8988T (cell line): ENCODE measurements around the gene SLAMF1.
"Not testable (repeated sequence)": the region's sequence is repeated elsewhere in the genome, so short reads cannot be mapped to it uniquely, and the experiment has no call there.

Source experiments
- DNase-seq: peaks from one replicate; pipeline ENCODE4 v3.0.0; 2011

SLAMF1 gene

DNA sequence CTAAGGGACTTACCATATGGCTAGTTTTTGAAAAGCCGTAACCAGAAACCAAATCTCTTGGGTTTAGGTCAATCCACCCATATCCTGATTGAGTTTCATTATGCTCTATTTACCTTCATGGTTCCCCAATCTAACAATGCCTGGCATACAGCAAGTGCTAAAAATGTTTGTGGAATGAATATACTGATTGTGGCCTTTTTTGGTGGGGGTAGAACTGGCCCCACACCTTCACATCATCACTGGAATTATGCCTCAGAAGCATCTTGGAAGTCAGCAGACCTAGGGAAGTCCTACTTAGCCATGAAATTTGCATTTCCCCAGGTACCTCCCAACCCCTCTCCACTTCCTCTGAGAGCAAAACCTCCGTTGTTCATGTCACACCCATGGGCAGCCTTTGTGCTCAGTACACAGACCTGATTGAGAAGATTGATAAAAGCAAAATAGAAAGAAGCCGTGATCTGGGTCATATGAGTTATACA lies 17.8 kb upstream of the SLAMF1 start:
- no peak for DNase-seq

DNA sequence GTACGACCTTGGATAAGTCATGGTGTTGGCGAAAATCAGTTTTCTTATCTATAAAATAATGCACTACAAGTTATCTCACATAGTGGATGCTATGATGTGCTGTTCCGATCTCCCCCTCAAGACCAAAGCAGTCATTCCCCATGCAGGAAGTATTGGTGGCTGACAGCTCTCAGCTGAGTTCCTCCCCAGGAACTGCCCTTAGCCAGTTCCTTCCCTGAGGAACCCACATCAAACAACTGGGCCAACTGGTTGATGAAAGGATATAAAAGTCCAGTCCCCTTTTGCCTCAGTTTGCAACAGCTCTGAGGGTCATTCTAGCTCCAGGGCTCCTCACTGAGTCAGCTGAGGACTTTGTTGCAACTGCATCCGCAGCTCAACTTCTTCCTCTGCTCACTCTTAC lies 16.1 kb upstream of the SLAMF1 start:
- DNase-seq, result no peak

DNA sequence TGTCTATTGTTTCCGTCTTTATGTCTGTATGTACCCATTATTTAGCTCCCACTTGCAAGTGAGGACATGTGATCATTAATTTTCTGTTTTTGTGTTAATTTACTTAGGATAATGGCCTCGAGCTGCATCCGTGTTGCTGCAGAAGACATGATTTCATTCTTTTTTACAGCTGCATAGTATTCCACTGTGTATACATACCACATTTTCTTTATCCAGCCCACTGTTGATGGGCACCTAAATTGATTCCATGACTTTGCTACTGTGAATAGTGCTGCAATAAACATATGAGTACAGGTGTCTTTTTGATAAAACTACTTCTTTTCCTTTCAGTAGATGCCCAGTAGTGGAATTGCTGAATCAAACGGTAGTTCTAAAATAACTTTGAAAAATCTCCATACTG lies 12.7 kb upstream of the SLAMF1 start:
- DNase-seq, result no peak

DNA sequence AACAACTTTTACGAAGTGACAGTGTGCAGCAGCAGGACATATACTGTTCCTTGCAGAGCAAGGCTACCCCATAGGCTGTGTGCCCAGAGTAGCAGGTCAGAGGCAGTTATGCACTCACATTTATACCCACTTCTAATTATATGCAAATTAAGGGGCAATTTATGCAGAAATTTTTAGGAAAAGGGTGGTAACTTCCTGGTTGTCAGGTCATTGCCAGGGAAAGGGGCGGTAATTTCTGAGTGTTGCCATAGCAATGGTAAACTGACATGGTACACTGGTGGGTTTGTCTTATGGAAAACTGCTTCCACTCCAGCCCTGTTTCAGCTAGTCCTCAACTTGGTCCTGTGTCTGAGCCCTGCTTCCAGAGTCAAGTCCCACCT lies 12.0 kb upstream of the SLAMF1 start:
- DNase-seq, result no peak

DNA sequence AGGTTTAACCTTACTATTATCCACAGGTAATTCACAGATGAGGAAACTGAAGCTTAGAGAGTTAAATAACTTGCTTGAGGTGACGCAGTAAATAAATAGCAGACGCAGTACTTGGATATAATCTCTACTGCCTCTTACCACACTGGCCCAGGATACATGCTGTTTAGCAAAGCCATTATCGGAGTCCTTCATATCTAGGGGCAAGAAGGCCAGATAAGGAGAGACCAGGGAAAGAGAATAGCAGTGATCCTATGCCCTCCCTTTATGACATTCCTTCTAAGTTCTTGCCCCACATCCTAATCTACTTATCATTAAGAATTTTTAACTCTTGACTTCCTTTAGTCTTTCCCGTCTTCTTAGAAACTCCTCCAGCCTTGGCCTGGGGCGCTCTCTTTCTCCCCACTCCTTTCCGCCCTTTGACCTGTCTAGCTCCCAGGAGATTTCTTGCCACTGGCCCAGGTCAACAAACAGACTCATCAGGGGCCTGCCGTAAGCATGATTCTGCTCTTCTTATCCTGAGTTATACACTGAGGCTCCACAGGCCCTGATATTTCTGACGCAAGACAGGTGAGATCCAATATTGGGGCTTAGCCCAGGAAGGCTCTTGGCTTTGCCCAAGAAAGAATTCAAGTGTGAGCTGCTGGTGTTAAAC lies 11.4 kb upstream of the SLAMF1 start:
- no peak for DNase-seq

DNA sequence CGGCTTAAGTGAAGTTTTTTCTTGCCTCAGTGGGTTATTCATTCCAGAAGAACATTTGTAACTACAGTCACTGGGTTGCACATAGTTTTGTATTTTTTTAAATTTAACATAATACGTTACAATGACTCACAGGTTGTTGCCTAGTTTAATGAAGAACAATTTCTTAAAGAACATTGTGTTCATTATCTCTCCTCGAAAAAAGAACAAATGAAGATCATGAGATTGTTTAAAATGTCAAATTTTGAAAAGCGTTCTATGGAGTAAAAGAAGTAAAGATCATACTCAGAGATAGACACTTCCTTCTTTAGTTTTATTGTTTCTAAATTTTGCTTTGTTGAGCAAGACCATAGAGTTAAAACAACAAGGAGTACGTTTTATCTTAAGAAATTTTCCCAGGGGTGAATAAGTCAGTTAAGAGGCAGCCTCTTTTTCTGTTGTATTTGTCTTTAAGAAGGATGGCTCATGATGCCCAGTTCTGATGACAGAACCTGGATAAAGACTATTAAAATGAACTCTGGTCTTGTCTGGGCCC lies 10.5 kb upstream of the SLAMF1 start:
- DNase-seq, result no peak

DNA sequence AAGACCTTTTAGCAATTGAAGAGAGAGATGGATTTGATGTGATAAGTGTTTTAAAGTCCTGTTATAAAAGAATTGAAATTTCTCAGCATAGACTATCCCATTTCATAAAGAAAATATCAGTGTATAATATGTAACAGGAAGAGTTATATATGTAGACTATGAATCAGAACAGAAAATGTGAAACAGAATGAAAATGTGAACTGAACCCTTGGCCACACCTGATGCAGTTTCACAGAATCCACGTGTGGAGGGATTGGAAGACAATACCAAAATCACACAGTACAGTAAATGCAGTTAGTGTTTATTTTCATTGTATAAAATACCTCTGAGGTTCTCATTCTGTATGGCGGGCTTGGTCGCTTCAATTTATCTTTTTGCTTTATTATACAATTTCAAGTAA lies 9.9 kb upstream of the SLAMF1 start:
- DNase-seq, result no peak

DNA sequence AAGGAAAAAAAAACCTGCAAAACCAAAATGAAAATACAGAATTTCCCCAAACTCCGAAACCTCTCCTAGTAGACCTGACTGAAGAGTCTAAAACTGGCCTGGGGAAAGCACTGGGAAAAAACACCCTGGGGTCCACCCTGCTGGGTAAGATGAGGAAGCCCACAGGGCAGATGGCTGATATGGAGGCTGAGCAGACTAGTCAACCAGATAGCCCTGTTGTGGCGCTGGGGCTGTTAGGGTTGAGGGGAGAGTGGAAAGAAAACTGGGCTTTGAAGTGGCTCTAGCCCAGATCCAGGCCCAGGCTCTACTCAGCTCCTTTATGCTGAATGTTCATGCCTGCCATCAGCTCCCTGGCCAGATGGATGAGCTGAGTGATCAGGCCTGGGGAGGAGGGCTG lies 6.8 kb upstream of the SLAMF1 start:
- DNase-seq, result no peak

DNA sequence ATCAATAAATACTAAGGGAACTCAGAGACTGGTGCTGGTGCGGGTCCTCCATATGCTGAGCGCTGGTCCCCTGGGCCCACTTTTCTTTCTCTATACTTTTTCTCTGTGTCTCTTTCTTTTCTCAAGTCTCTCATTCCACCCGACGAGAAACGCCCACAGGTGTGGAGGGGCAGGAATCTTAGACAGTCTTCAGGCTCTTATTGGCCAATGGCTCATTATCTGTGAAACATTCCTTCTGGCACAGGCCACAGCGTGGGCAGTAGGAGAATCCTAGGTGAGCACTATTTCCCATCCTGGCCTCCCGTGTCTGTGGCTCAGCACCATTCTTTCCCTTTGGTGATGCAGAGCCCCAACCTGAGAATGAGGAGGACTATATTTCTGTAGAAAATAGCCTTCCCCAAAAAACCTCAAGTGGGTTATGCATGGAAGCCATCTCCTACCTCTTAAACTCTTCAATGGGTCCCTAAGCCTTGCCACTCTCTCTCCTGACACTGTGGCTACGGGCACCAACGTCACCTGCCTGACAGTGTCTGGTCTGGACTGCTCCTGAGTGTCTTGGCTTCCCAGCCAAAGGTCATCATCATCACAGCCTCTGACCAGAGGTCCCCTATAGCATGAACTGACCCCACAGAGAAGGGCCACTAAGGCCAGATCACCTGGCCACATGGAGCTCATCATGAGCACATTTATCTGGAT lies 6.2 kb upstream of the SLAMF1 start:
- DNase-seq, result no peak

DNA sequence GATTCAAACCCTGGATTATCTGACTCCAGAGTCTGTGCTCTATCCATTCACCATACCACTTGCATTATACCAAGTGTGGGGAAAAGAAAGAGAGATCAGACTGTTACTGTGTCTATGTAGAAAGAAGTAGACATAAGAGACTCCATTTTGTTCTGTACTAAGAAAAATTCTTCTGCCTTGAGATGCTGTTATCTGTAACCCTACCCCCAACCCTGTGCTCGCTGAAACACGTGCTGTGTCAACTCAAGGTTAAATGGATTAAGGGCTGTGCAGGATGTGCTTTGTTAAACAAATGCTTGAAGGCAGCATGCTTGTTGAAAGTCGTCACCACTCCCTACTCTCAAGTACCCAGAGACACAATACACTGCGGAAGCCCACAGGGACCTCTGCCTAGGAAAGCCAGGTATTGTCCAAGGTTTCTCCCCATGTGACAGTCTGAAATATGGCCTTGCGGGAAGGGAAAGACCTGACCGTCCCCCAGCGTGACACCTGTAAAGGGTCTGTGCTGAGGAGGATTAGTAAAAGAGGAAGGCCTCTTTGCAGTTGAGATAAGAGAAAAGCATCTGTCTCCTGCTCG lies 5.3 kb upstream of the SLAMF1 start:
- DNase-seq, result not testable (repeated sequence)

DNA sequence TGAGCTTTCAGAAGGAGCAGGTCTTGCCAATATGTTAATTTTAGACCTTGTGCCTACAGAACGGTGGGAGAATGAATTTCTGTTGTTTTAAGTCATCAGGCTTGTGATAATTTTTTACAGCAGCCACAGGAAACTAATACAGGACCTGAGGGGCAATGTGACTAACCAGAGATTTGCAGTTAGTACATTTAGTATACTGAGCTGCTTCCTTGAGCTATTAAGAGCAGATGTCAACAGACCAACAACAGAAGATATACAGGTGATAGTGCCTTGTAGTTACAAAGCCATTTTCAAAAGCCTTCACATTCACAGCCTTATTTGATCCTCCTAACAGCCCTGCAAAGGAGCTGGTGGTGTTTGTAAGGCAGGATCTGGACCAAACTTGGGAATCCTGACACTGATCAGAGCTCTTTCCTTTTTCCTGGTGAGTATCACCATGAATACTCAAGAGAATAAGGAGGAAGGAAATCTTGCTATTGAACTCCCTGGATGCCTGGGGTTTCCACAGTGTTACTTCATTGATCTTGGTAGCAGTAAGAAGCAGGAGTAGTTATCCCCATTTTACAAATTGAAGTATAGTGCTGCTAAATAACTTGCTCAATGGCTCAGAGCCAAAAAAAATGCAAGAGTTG lies 4.7 kb upstream of the SLAMF1 start:
- no peak for DNase-seq

DNA sequence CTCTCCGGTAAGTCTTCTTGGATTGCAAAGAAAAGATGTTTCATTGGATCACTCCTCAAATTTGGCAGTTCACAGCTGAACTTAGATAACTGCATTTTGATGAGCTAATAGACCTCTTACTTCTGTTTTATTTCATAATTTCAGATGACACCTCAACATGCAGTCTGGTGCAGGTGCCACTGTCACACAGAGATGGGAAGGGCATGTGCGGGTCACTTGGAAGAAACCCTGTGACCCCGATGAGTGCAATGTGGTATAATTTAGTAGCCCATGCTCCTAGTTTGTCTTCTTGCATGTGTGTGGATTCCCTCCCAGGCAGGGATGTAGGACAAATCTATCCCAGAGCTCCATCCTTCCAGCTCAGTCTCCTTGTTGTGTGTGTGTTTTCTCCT lies 481 bp upstream of the SLAMF1 start:
- DNase-seq, result no peak

DNA sequence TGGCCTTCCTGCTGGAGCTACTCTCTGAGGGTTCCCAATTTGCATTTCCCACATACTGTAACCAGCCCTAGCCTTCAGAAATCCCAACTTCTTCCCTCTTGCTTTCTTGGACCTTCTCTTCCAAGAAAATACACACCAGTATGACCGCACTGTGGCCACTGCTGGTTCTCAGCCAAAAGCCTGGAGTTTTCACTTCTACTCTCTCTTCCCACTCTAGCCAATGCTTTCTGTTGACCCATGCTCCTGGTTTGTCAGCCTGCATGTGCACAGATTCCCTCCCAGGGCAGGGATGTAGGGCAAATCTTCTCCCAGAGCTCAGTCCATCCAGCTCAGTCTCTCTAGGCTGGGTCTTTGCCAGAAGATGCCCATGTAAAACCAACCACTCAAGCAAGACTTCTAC lies 664 bp downstream of the SLAMF1 start:
- no peak for DNase-seq

DNA sequence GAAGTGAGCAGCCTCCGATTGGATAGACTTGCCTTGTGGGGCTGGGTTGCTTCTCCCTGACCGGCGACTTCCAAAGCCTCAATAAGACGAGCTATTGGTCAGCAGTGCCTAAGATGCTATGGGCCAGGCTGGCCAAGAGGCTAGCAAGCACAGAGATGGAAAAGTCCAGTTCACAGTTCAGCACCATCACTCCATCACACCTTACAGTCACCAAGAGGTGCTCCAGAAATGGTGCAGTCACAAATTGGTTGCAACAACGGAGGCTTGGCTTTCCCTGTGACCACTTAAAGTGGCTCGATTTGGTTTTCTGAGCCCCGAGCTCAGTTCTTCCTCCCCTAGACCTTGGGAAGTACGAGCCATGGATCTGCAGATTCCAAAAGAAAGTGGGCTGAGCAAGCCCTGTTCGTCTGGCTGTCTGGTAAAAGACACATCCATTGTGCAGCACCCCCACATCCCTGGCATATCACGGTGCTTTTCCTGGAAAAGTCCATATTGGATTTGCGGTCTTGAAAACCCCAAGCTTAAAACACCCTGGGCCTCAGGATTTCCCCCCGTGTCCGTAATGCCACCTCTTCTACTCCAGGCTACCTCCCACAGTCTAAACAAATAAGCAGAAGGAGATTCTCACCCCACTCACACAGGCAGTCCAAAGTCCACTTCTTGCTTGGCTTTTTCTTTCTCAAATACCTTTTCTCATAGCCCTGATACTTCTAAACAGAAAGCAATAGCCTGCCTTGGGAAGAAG lies 1.3 kb downstream of the SLAMF1 start:
- DNase-seq, result no peak

DNA sequence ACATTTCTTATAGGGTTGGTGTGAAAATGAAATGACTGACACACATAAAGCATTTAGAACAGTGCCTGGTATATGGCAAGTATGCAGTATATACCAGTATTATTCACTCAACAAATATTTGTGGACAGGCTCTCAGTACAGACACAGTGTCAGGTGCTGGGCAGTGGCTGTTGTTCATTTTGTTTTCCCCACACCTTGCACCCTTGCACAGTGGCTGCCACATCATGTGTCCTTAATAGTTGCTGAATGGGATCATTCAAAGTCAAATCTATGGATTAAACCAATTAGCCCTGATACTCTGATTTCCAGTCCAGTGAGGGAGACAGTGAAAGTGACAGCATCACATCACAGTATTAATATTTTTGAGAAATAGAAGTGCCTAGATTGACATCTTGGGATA lies 2.4 kb downstream of the SLAMF1 start:
- no peak for DNase-seq

DNA sequence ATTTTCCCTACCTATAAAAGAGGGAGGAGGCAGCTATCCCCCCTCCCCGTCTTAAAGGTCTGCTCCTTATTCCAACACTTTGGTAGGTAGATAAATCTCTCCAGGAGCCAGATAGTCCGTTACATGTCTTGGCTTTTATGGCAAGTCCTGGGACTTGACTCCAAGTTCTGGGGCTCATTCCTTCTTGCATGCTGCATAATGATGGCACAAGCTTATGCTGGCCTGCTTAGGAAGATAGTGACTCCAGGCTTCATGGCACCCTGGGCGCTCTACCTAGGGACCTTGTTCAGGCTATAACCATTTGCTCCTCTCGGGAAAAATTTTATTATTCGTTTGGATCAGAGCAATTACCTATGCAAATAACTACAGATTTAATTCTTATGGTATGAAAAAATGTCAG lies 3.7 kb downstream of the SLAMF1 start:
- DNase-seq, result no peak

DNA sequence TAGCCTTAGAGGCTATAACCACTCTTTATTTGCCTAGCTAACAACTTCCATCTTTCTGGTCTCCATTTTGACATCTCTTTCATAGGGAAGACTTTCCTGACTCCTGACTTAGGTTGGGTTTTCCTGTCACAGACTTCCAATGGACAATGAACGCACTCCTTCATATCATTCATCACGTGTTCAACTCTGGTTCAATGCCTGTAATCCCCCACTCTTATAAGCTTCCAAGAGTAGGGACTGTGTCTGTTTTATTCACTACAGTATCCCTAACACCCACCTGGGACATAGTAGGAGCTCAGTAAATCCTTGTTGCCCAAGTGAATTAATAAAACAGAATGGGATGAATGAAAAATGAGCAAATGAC lies 4.6 kb downstream of the SLAMF1 start:
- DNase-seq, result no peak

DNA sequence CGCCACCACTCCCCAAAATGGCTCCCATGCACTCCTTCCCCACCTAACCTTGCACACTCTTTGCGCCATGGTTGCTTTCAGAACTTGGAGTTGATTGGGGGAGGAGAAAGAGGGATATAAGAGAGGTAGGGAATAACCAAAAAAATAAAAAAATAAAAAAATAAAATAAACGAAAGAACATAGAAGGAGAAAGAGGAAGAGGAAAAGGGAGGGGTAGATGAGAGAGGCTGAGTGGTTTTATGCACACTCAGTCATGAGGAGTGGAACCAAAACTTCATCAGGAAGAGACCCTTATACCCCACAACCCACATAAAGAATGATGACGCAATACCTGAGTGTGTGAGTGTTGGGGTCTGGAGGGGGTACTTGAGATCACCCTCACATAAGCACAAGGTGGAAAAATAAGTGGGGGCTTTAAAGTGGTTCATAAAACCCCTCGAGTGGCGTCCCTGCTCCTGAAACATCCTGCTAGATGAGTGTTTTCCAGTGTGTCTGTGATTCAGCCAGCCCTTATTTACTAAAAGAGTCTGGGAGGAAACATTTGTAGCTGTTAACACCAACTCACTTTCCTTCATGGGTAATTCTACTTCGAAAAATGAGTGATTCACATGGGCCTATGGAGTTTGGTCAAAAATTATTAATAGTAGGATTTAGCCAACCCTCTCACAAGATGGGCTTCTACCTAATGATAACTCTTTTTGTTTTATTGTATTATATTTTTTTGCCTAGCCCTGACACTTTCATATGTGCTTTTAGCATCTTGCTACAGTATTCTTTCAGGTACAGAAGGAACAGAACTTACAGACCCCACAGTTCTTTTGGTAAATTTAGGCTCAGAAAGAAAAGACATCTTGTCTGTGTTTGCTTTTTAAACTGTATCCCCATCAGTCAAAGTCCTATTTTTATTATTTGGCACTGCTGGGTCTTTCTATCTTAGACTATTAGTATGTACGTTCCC lies 5.2 kb downstream of the SLAMF1 start:
- DNase-seq, result no peak

DNA sequence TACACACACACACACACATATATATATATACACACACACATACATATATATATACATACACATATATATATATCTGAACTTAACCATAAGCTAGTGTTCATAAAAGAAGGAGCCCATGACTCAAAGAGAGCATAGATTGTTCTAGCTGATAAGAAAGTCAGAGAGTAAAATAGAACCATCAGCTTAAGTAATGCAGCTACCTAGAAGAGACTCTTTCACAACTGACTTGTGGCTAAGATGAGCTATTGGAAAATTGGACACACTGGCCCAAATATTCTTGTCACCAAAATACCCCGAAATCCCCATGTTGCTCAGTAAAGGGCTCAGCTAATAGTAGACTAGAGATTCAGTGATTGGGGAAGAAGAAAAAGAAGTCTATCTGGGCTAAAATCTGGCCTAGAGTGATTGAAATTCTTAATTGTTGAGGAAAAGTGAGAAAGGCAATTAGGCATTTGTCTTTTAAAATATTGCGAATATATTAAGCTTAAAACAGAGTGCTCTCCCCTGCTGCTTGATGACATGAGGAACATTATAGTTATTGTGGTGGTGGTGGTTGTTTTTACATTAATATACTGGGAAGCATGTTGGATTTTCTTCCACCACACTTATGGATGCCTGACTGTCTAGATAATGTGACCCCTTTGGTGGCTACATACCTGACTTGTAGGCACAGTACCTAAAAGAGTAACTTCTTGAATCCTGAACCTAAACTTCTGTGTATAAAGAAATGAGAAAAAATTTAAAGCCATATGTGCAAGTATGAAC lies 6.3 kb downstream of the SLAMF1 start:
- no peak for DNase-seq

DNA sequence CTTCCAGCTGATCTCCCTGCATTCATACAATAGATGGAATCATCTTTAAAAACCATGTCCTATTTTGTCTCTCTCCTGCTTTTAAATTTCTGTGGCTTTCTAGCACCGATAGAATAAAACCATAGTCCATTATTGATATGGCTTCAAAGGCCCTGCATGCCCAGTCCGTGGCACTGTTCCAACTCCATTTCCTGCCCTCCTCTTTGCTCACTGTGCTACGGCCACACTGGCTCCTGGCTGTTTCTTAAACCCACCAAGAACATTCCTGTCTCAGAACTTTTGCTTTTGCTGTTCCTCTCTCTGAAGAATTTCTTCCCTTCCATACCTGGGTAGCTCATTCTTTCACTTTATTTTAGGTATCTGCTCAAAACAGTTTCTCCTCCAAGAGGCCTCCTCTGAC lies 7.2 kb downstream of the SLAMF1 start:
- DNase-seq, result no peak

DNA sequence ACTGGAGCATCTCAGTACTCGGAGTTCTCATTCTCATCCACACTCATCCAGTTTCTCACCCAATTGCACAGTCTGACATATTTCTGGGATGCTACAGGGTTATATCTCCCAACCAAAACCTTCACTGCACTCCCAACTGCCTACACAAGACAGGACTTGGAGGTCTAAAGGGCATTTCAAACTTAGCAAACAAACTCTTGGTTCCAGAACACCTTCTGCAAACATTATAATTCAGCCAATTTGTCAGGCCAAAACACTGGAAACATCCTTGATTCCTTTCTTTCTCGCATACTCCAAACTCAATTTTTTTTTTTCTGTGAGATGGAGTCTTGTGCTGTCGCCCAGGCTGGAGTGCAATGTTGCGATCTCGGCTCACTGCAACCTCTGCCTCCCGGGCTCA lies 7.9 kb downstream of the SLAMF1 start:
- DNase-seq, result no peak
